HG03103 (cell line): ENCODE measurements around the gene WNT7A.

Source experiments
- ATAC-seq: cut with Tn5 transposase; IDR thresholded peaks from one replicate; pipeline ENCODE4 v1.9.1; 2021; ENCODE audit warnings: low read depth; ENCODE audit not compliant: unreplicated experiment

The WNT7A gene

GRCh38 chr3:13885704-13886010 lies 5.8 kb upstream of the WNT7A start:
- ATAC-seq = no peak

- ATAC-seq = no peak
Observed at GRCh38 chr3:13884851-13885703, 5.2 kb upstream of the WNT7A start.

GRCh38 chr3:13883681-13884080 lies 3.8 kb upstream of the WNT7A start:
- no peak for ATAC-seq

GRCh38 chr3:13882876-13883275 lies 3.0 kb upstream of the WNT7A start:
- no peak for ATAC-seq

- no peak for ATAC-seq
Observed at GRCh38 chr3:13881536-13882410, 1.9 kb upstream of the WNT7A start.

- ATAC-seq = no peak
Observed at GRCh38 chr3:13880811-13881156, 913 bp upstream of the WNT7A start.

GRCh38 chr3:13879102-13879945 lies 547 bp downstream of the WNT7A start:
- ATAC-seq = no peak

- no peak for ATAC-seq
Observed at GRCh38 chr3:13878281-13879101, 1.4 kb downstream of the WNT7A start.

- ATAC-seq = no peak
Observed at GRCh38 chr3:13877911-13878280, 2.0 kb downstream of the WNT7A start.

- no peak for ATAC-seq
Observed at GRCh38 chr3:13876451-13877100, 3.3 kb downstream of the WNT7A start.

GRCh38 chr3:13874891-13875290 lies 5.0 kb downstream of the WNT7A start:
- ATAC-seq = no peak

GRCh38 chr3:13873818-13874217 lies 6.1 kb downstream of the WNT7A start:
- ATAC-seq = no peak

GRCh38 chr3:13872451-13872850 lies 7.4 kb downstream of the WNT7A start:
- ATAC-seq = no peak

GRCh38 chr3:13871791-13872190 lies 8.1 kb downstream of the WNT7A start:
- ATAC-seq = no peak

- ATAC-seq = no peak
Observed at GRCh38 chr3:13870902-13871301, 9.0 kb downstream of the WNT7A start.

GRCh38 chr3:13869761-13870343 lies 10.0 kb downstream of the WNT7A start:
- no peak for ATAC-seq

GRCh38 chr3:13868844-13869724 lies 10.8 kb downstream of the WNT7A start:
- no peak for ATAC-seq

GRCh38 chr3:13867732-13868131 lies 12.1 kb downstream of the WNT7A start:
- no peak for ATAC-seq
